Right lobe of liver (tissue), 6 donors: ENCODE data around the gene CEP164. TPM values are rescaled to one million over a fixed set of nuclear protein-coding genes. Genes with fewer than 3 reads are reported as not detected.
A peak's percentile ranks its signal among the peaks of the same experiment; 100 is the strongest.

Source experiments
- ATAC-seq, 4 donors: fragments of 200-7000 bp; cut with Tn5 transposase; one replicate each; pipeline ENCODE4 v1.9.1; 2020; ENCODE audit warnings: mild to moderate bottlenecking in 4 of 4, moderate library complexity in 4 of 4
- DNase-seq, 3 donors: peaks; one replicate each; pipeline ENCODE4 v3.0.0-alpha.2; 2020
- H3K27ac ChIP-seq, 3 donors: fragments of 200-600 bp; one replicate each; pipeline ENCODE4 v1.8.0; 2022
- H3K27me3 ChIP-seq, 2 donors: fragments of 200-600 bp; one replicate each; pipeline ENCODE4 v1.8.0; 2022
- H3K36me3 ChIP-seq, 4 donors: fragments of 200-600 bp; sonication (generic) in 1 of 4; one replicate each; pipeline versions ENCODE4 v1.5.1 to v1.8.0; 2017 to 2022; ENCODE audit warnings: control low read depth in 1 of 4
- H3K4me1 ChIP-seq, 4 donors: fragments of 200-600 bp; sonication (generic) in 1 of 4; one replicate each; pipeline versions ENCODE4 v1.5.1 to v1.8.0; 2017 to 2022; ENCODE audit warnings: control low read depth in 1 of 4
- H3K4me3 ChIP-seq, 3 donors: fragments of 200-600 bp; one replicate each; pipeline ENCODE4 v1.8.0; 2022
- H3K9me3 ChIP-seq, 4 donors: fragments of 200-600 bp; sonication (generic) in 1 of 4; one replicate each; pipeline versions ENCODE4 v1.5.1 to v1.8.0; 2017 to 2022; ENCODE audit warnings: control low read depth in 1 of 4
- POLR2A ChIP-seq: fragments of 450-650 bp; IDR thresholded peaks from one replicate; pipeline ENCODE4 v1.6.1; 2017; ENCODE audit warnings: antibody characterized with exemption, mild to moderate bottlenecking
- WGBS: methylation state at CpG from one replicate; pipeline ENCODE4 v1.1.6; 2018; ENCODE audit warnings: low coverage, low lambda C conversion rate; ENCODE audit not compliant: insufficient coverage; ENCODE audit errors: missing lambda C conversion rate; 5-methylcytosine and 5-hydroxymethylcytosine counted together
- intact Hi-C, 2 donors: fragments of 100-400 bp; cut with DNase I; formaldehyde crosslinking; loops; one replicate each; pipeline versions ENCODE4 v1.11.2 to v1.14.1; 2022
- total RNA-seq, 6 experiments: library from RNA; depleted of rRNA in 2 of 6; stranded (reverse); fragments of >200 nt in 2 of 6; fragmentation: NEBNext Ultra II Directional in 3 of 6; extraction: Animal tissue kit (Norgen Biotek cat#: 25700) in 3 of 6; gene quantifications; one replicate each; pipeline versions ENCODE4 v1.1.0 to v1.2.4, GENCODE V29; 2016 to 2023
- TF ChIP-seq, protein P1 (sequence below), 4 donors: fragments of 200-600 bp in 3 of 4; fragments of 450-650 bp in 1 of 4; IDR thresholded peaks; one replicate each; pipeline versions ENCODE4 v1.5.1 to v1.8.0; 2016 to 2022; ENCODE audit warnings: antibody characterized with exemption in 4 of 4, mild to moderate bottlenecking in 2 of 4
- donor health status: DM: no; HTN: yes; CAD: no.
- donor health status: DM: no; HTN: no; CAD: no.
- donor health status: DM: no; HTN: no; CAD: no.
- donor health status: DM: no; HTN: yes; CAD: no.
- donor health status: DM: no; HTN: yes; CAD: no.

The CEP164 gene
- total RNA-seq, 6 experiments from 2014 or later: 7.2 to 11.2 (median 8.6) TPM

DNA sequence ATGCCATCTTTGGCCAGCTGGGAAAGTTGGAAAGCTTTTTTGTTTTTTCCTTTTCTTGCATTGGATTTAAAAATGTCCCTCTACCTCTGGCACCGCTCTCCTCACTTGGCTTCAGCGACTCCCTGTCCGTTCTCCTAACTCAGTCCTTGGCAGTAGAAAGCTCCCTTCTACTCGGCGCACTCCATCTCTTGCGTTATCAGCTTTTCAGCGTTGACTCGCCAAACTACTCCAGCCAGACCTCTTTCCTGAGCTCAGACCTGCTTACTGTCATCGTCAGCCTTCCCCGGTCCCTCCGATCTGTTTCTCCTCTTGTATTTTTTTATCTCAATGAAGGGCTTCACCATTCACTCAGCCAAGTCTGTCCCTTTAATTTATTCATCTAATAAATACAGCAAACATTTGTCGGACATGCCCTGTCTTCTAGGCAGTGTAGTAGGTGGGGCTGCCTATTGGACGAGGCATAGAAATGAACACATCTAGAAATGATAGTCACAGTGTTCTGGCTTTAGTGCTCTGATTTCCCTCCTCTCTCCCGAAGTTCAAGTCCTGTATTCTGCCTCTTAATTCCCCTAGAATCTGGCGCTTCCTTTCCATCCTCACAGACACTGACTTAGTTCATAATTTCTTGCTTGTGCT, 839 bp downstream of the CEP164 start:
- DNase-seq: no peak
- peak; percentile 41 to 48 (median 44) for ATAC-seq
- H3K36me3 ChIP-seq: no peaks in the 10 kb centered on the region

DNA sequence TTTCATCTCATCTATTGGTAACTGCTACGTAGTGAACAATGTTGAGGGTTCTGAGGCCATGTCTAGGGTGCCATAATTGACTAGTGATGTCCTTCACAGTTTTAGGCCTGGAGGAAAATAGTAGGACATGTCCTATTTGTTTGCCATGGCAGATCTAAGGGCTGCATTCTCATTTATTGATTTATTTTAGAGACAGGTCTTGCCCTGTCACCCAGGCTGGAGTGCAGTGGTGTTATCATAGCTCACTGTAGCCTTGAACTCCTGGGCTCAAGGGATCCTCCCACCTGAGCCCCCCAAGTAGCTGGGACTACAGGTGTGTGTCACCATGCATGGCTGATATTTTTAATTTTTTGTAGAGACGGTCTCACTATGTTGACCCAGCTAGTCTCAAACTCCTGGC, 5.2 kb downstream of the CEP164 start:
- no peaks in the 10 kb centered on the region for H3K27me3 ChIP-seq
- H3K4me1 ChIP-seq: peaks cover 0 to 13% (median 0%) of the 10 kb centered on the region in 4 donors
- DNase-seq (no peak), ATAC-seq (no peak)
- H3K9me3 ChIP-seq: no peaks in the 10 kb centered on the region
- intact Hi-C loops: no loop called here
- H3K4me3 ChIP-seq: no peak overlapping the region
- no peaks in the 10 kb centered on the region for H3K36me3 ChIP-seq
- H3K27ac ChIP-seq: no peak overlapping the region
- WGBS: 50% methylated on average over 1 of the region's 2 CpGs
- TF ChIP-seq, protein P1, sequence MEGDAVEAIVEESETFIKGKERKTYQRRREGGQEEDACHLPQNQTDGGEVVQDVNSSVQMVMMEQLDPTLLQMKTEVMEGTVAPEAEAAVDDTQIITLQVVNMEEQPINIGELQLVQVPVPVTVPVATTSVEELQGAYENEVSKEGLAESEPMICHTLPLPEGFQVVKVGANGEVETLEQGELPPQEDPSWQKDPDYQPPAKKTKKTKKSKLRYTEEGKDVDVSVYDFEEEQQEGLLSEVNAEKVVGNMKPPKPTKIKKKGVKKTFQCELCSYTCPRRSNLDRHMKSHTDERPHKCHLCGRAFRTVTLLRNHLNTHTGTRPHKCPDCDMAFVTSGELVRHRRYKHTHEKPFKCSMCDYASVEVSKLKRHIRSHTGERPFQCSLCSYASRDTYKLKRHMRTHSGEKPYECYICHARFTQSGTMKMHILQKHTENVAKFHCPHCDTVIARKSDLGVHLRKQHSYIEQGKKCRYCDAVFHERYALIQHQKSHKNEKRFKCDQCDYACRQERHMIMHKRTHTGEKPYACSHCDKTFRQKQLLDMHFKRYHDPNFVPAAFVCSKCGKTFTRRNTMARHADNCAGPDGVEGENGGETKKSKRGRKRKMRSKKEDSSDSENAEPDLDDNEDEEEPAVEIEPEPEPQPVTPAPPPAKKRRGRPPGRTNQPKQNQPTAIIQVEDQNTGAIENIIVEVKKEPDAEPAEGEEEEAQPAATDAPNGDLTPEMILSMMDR (IDR thresholded peaks at IDR 0.05): no peak
- TF ChIP-seq POLR2A: no peak

More for the DNA sequence above, 839 bp downstream of the CEP164 start:
- WGBS: 8% methylated on average over 15 of the region's 15 CpGs
- TF ChIP-seq, protein P1 (IDR thresholded peaks at IDR 0.05): no peak
- no peak for TF ChIP-seq POLR2A
- intact Hi-C loops: no loop called here
- Histone ChIP-seq H3K27ac (peak overlapping the region; percentile 52 to 68 (median 61)), H3K4me3 (peak overlapping the region; percentile 82 to 87 (median 85)), H3K4me1 (peaks cover 0 to 13% (median 0%) of the 10 kb centered on the region in 4 donors), H3K9me3 (no peaks in the 10 kb centered on the region), H3K27me3 (no peaks in the 10 kb centered on the region)

DNA sequence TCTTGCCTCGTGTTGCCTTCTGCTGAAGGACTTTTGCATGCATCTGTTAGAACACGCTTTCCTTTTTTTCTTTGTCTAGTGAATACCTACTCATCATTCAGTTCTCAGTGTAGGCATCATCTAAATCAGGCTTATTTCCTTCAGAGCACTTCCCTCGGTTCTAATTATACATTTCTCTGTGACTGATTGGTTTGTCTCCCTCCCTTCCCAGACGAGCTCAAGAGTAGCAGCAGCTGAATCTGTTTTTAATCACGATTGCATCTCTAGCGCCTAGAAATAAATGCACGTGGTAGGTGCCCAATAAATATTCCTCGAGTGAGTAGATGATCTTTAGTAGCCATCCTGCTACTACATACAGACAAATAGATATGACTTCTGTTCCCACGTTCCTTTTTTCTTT, 6.3 kb downstream of the CEP164 start:
- TF ChIP-seq POLR2A: no peak
- TF ChIP-seq, protein P1 (IDR thresholded peaks at IDR 0.05): no peak
- no peaks in the 10 kb centered on the region for H3K9me3 ChIP-seq
- H3K4me3 ChIP-seq: no peak overlapping the region
- intact Hi-C loops: no loop called here
- peaks cover 0 to 9% (median 0%) of the 10 kb centered on the region in 4 donors for H3K4me1 ChIP-seq
- no peaks in the 10 kb centered on the region for H3K27me3 ChIP-seq
- DNase-seq (no peak), ATAC-seq (no peak)
- WGBS: 85% methylated on average over 9 of the region's 9 CpGs
- H3K27ac ChIP-seq: no peak overlapping the region
- H3K36me3 ChIP-seq: no peaks in the 10 kb centered on the region

DNA sequence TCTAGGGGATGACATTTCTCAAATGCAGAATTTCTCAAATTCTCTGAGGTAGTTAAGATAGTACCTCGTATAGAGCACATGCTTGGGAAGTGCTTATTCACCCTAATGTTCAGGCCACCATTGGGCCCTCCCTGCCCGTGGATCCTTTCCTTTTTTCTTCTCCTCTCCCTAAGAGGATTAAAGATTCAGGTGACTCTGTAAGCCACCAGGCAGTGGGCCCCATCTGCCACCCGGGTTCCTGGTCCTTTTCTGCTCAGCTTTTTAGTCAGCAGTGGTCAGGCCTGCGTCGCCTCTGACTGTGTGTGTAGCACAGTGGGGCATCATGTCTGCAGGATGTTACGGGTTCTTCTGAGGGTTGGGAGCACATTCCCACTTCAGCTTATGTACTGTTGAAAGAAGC, 7.2 kb downstream of the CEP164 start:
- no peaks in the 10 kb centered on the region for H3K9me3 ChIP-seq
- no peaks in the 10 kb centered on the region for H3K27me3 ChIP-seq
- H3K4me3 ChIP-seq: no peak overlapping the region
- 95% methylated on average over 4 of the region's 6 CpGs for WGBS
- intact Hi-C loops: no loop called here
- ATAC-seq: no peak
- peaks cover 0 to 3% (median 0%) of the 10 kb centered on the region in 4 donors for H3K36me3 ChIP-seq
- H3K27ac ChIP-seq: no peak overlapping the region
- TF ChIP-seq POLR2A: no peak
- TF ChIP-seq, protein P1 (IDR thresholded peaks at IDR 0.05): no peak
- no peak for DNase-seq
- H3K4me1 ChIP-seq: peaks cover 0 to 5% (median 0%) of the 10 kb centered on the region in 4 donors
